MCF 10A (cell line): ENCODE measurements around the gene PRDM10. TPM values are rescaled to one million over a fixed set of nuclear protein-coding genes. Genes with fewer than 3 reads are reported as not detected.

Source experiments
- BruUV-seq: library from RNA; stranded (reverse); fragments of 400-500 nt; replicated peaks from 2 replicates; lab custom pipeline; 2021; lab: Mats Ljungman, UMichigan
- CTCF ChIA-PET: fragments of 300-600 bp; sonication (Branson Sonifier 250); formaldehyde crosslinking; extraction: SDS; loops from one replicate; lab custom pipeline; 2021; ENCODE audit warnings: antibody characterized with exemption, inconsistent platforms; lab: Yijun Ruan, JAX
- POLR2A ChIA-PET: fragments of 300-600, 350-650 bp; sonication (Branson Sonifier 250); formaldehyde crosslinking; extraction: SDS; loops from one replicate; lab custom pipeline; 2020; ENCODE audit warnings: antibody characterized with exemption, inconsistent platforms; lab: Yijun Ruan, JAX
- DNase-seq: peaks from one replicate; pipeline ENCODE4 v3.0.0-alpha.2; 2018; ENCODE audit not compliant: unreplicated experiment
- H3K27ac Mint-ChIP-seq: one replicate; pipeline ENCODE4 v1.8.0; 2022; ENCODE audit warnings: mild to moderate bottlenecking, low read depth, mixed read lengths; ENCODE audit not compliant: unreplicated experiment
- H3K27me3 Mint-ChIP-seq: one replicate; pipeline ENCODE4 v1.8.0; 2022; ENCODE audit warnings: mixed read lengths; ENCODE audit not compliant: insufficient read depth, unreplicated experiment
- H3K36me3 Mint-ChIP-seq: one replicate; pipeline ENCODE4 v1.8.0; 2022; ENCODE audit warnings: mild to moderate bottlenecking, moderate library complexity, mixed read lengths; ENCODE audit not compliant: insufficient read depth, unreplicated experiment
- H3K4me1 Mint-ChIP-seq: one replicate; pipeline ENCODE4 v1.8.0; 2022; ENCODE audit warnings: mixed read lengths; ENCODE audit not compliant: insufficient read depth, unreplicated experiment
- H3K4me3 Mint-ChIP-seq: one replicate; pipeline ENCODE4 v1.8.0; 2022; ENCODE audit warnings: mild to moderate bottlenecking, moderate library complexity, mixed read lengths; ENCODE audit not compliant: unreplicated experiment
- H3K9me3 Mint-ChIP-seq: one replicate; pipeline ENCODE4 v1.8.0; 2022; ENCODE audit warnings: mixed read lengths; ENCODE audit not compliant: unreplicated experiment
- intact Hi-C: fragments of 100-400 bp; cut with micrococcal nuclease; formaldehyde crosslinking; loops from 2 replicates; pipeline ENCODE4 v1.14.1; 2022
- total RNA-seq: library from RNA; stranded (reverse); gene quantifications from 2 replicates; pipeline ENCODE4 v1.2.3, GENCODE V29; 2022
- TF ChIP-seq, protein P1 (sequence below): fragments of 200-600 bp; IDR thresholded peaks from one replicate; pipeline ENCODE4 v1.8.0; 2022; ENCODE audit warnings: antibody characterized with exemption, mild to moderate bottlenecking; ENCODE audit not compliant: unreplicated experiment

PRDM10 gene
- total RNA-seq, 1 experiment from 2014 or later, result 5.1 TPM

DNA sequence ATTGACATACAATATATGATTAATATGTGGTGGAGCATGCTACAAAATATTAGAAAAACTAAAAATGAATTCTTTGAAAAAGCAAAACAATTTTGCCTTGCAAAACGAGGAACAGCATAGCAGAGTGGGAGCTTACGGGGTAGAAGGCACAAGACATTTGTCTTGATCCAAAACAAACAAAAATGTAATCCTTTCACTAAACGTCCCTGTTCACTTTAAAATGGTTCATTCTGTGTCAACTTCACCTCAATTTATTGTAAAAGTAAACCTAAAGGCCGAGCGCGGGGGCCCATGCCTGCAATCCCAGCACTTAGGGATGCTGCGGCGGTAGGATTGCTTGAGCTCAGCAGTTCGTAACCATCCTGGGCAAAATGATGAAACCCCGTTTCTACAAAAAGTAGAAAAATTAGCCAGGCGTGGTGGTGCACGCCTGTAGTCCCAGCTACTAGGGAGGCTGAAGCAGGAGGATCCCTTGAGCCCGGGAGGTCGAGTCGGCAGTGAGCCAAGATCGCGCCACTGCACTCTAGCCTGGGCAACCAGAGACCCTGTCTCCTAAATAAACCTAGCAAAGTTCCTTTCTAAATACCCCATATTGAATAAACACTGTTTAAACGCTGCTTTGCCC lies 2.0 kb downstream of the PRDM10 start:
- Mint-ChIP-seq H3K27me3 (no peaks in the 10 kb centered on the region), H3K4me3 (peak overlapping the region; percentile 79), H3K36me3 (peaks cover 12% of the 10 kb centered on the region), H3K4me1 (peaks cover 23% of the 10 kb centered on the region), H3K9me3 (no peaks in the 10 kb centered on the region), H3K27ac (peak overlapping the region; percentile 79)
- TF ChIP-seq, protein P1, sequence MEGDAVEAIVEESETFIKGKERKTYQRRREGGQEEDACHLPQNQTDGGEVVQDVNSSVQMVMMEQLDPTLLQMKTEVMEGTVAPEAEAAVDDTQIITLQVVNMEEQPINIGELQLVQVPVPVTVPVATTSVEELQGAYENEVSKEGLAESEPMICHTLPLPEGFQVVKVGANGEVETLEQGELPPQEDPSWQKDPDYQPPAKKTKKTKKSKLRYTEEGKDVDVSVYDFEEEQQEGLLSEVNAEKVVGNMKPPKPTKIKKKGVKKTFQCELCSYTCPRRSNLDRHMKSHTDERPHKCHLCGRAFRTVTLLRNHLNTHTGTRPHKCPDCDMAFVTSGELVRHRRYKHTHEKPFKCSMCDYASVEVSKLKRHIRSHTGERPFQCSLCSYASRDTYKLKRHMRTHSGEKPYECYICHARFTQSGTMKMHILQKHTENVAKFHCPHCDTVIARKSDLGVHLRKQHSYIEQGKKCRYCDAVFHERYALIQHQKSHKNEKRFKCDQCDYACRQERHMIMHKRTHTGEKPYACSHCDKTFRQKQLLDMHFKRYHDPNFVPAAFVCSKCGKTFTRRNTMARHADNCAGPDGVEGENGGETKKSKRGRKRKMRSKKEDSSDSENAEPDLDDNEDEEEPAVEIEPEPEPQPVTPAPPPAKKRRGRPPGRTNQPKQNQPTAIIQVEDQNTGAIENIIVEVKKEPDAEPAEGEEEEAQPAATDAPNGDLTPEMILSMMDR, result no peak
- DNase-seq, result no peak
- POLR2A ChIA-PET, result interaction anchor here (0.8 to 5.2 kb wide), 13 partner anchors 10 to 137 kb away, joined by 3 to 186 read pairs (median 21); partner anchors contain the start of gene APLP2
- CTCF ChIA-PET, result interaction anchor here (0.6 to 4.5 kb wide), 6 partner anchors 8 to 161 kb away, joined by 3 to 24 read pairs (median 4); partner anchors contain the start of gene APLP2
- no TSS peak for BruUV-seq
- intact Hi-C loops, result loop anchor here (1.0 to 5.0 kb wide), 2 partner anchors 8 to 213 kb away; no protein-coding TSS in a partner anchor

DNA sequence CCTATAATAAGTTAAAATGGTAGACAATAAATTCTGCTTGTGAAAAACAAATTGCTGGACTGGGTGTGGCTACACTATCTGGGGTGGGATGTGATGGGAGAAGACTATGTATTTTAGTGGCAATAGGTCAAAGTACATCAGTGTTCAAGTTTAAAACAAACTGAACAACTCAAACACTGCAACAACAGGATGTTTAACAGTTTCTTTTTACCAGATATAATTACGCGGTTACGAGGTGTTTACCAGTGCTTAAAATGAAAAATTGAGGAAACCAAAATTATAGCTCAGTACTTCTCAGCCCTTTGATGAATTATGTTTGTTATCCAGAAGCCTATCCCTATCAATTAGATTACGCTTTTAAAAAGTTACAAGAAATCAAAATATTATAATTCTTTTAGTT lies 3.2 kb downstream of the PRDM10 start:
- Mint-ChIP-seq H3K27ac (no peak overlapping the region), H3K36me3 (peaks cover 18% of the 10 kb centered on the region), H3K4me1 (peaks cover 23% of the 10 kb centered on the region), H3K4me3 (no peak overlapping the region), H3K9me3 (no peaks in the 10 kb centered on the region), H3K27me3 (no peaks in the 10 kb centered on the region)
- no TSS peak for BruUV-seq
- ChIA-PET POLR2A (interaction anchor here (2.5 kb wide), 1 partner anchor 138 kb away, joined by 6 read pairs; no protein-coding TSS in a partner anchor), CTCF (interaction anchor here (0.6 to 4.5 kb wide), 2 partner anchors 72 to 107 kb away, joined by 3 to 24 read pairs; partner anchors contain the start of gene APLP2)
- DNase-seq, result no peak
- intact Hi-C loops, result no loop called here
- TF ChIP-seq, protein P1, result no peak

DNA sequence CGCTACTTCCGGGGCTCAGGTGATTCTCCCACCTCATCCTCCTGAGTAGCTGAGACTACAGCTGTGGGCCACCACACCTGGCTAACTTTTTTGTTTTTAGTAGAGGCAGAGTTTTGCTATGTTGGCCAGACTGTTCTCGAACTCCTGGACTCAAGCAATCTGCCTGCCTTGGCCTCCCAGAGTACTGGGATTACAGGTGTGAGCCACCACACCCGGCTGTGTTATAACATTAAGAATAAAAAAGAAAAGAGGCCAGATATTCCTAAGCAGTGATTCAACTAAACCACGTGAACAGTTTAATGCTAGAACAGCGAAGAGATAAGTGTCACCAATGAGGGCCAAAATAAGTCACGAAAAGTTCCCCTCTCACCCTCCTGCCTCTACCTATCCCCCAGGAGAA lies 3.7 kb downstream of the PRDM10 start:
- TF ChIP-seq, protein P1, result no peak
- Mint-ChIP-seq H3K4me3 (no peak overlapping the region), H3K27ac (peak overlapping the region; percentile 83), H3K9me3 (no peaks in the 10 kb centered on the region), H3K4me1 (peaks cover 23% of the 10 kb centered on the region), H3K36me3 (peaks cover 18% of the 10 kb centered on the region), H3K27me3 (no peaks in the 10 kb centered on the region)
- no peak for DNase-seq
- ChIA-PET CTCF (no interaction called here), POLR2A (interaction anchor here (1.2 kb wide), 1 partner anchor 72 kb away, joined by 6 read pairs; no protein-coding TSS in a partner anchor)
- BruUV-seq, result no TSS peak
- intact Hi-C loops, result no loop called here

DNA sequence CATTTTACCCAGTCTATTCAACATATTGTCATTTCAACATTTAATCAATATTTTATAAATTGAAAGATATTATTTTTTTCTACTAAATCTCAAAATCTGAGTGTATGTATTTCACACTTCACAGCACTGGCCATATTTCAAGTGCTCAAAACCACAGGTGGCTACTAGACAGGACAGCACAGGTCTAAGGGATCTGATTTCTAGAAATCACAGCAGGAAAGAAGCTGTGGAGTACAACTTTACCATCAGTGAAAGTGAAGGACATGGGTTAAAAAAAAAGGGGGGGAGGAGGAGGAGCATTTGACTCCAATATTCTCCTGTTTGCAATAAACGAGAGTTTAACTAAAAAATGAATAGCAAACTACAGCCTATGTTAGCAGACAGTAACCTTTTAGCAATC lies 4.5 kb downstream of the PRDM10 start:
- POLR2A ChIA-PET, result interaction anchor here (0.6 to 1.2 kb wide), 4 partner anchors 73 to 345 kb away, joined by 4 to 6 read pairs (median 4); no protein-coding TSS in a partner anchor
- TF ChIP-seq, protein P1, result no peak
- CTCF ChIA-PET, result no interaction called here
- no peak for DNase-seq
- Mint-ChIP-seq H3K9me3 (no peaks in the 10 kb centered on the region), H3K27ac (peak overlapping the region; percentile 83), H3K4me3 (no peak overlapping the region), H3K27me3 (no peaks in the 10 kb centered on the region), H3K4me1 (peaks cover 25% of the 10 kb centered on the region), H3K36me3 (peaks cover 18% of the 10 kb centered on the region)
- BruUV-seq, result no TSS peak
- intact Hi-C loops, result no loop called here
